ENCODE data around the gene MBTD1. TPM values are rescaled to one million over a fixed set of nuclear protein-coding genes. Genes with fewer than 3 reads are reported as not detected.

The MBTD1 gene
- total RNA-seq, 1 donor, result 35.5 TPM

DNA sequence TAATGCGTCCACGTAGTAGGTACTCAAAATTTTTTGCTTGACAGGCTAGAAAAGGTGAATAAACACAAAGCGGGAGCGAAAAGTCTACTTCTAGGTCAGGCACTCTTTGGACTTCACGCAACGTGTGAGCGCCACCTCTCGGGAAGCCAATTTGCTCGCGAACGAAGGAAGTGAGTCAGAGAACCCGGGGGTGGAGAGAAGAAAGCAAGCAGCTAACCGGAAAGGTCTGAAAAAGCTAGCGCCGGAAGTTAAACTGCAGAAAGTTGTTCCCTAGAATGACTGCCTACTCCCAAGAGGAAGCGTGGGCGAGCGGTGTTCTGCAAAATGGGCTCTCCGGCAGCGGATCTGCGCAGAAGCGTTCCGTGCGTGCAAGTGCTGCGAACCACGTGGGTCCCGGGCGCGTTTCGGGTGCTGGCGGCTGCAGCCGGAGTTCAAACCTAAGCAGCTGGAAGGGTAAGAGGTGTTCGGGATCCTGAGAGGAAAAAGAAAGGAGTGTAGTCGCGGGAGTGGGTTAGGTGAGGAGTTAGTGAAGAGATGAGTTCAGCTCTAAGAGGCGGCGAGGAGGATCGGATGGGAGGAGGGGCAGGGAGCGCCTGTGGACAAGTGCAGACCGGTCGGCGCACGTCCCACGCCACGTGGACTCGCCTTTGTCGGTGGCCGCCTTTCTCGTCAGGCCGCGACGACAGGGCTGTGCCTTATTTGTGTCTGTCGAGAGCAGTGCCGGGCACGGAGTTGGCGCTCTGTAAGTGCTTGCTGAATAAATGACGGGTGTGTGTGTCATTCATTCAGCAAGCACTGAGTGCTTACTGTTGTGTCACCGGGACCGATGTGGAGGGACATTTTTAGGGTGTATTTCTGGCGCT lies 106.4 kb downstream of the MBTD1 start, which contains the start of gene NME1:
Gene NME1 (plus strand): TSS at position 350 of the 863 bp plus-strand sequence. CDS start 2,096 bp downstream, outside the sequence.
- H3K27me3 ChIP-seq (ENCODE audit: insufficient read depth, low read length), result no peaks in the 10 kb centered on the region
- peak within 1 kb of the TSS; percentile 60 for H3K4me3 ChIP-seq (ENCODE audit: low read length)
- H3K4me1 ChIP-seq (ENCODE audit: insufficient read depth, low read length), result peaks cover 23% of the 10 kb centered on the region
- no peaks in the 10 kb centered on the region for H3K9me3 ChIP-seq (ENCODE audit: low read depth, low read length)

DNA sequence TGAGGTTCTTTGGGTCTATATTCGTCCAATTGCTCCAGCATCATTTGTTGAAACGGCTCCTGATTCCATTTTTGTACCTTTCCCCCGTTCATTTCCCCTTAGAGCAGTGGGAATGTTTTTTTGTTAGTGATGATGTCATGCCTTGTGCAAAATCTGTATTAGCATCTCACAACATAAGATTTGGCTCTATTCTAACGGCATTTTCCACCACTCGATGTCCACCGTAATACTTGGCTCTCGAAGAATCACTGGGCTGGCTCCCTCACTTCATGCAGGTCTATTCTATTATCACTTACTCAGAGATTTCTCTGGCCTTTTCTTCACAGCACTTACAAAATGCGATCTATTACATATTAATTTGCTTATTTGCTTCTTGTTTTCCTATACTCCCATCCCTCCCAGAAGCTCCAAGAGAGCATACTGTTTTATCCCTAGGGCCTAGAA lies 107.1 kb downstream of the MBTD1 start:
- Histone ChIP-seq H3K4me1 (ENCODE audit: insufficient read depth, low read length) (peaks cover 23% of the 10 kb centered on the region), H3K9me3 (ENCODE audit: low read depth, low read length) (no peaks in the 10 kb centered on the region), H3K4me3 (ENCODE audit: low read length) (no peak overlapping the region), H3K27me3 (ENCODE audit: insufficient read depth, low read length) (no peaks in the 10 kb centered on the region)

DNA sequence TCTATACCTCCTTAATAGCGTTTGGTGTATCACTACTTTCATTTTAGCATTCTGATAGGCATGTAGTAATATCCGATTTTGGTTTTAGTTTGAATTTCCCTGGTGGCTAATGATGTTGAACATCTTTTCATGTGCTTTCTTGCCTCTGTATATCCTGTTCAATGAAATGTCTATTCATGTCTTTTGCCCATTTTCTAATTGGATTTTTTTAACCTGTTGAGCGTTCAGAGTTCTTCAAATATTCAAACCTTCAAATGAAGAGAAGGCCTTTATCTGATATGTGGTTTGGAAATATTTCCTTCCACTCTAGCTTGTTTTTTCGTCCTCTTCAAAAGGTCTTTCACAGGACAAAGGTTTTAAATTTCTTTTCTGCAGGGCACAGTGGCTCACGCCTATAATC lies 108.9 kb downstream of the MBTD1 start:
- Histone ChIP-seq H3K9me3 (ENCODE audit: low read depth, low read length) (no peaks in the 10 kb centered on the region), H3K4me1 (ENCODE audit: insufficient read depth, low read length) (peaks cover 23% of the 10 kb centered on the region), H3K4me3 (ENCODE audit: low read length) (no peak overlapping the region), H3K27me3 (ENCODE audit: insufficient read depth, low read length) (no peaks in the 10 kb centered on the region)

DNA sequence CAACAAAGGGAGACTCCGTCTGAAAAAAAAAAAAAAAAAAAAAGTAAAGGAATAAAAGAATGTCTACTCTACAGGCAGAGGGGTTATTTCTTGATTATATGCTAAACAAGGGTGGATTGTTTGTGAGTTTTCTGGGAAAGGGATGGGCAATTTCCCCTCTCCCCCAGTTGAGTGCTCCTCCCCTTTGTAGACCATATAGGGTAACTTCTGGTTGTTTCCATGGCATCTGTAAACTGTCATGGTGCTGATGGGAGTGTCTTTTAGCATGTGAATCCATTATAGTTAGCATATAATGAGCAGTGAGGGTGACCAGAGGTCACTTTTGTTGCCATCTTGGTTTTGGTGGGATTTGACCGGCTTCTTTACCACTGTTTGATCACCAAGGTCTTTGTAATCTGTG lies 110.7 kb downstream of the MBTD1 start:
- H3K4me1 ChIP-seq (ENCODE audit: insufficient read depth, low read length), result peaks cover 13% of the 10 kb centered on the region
- no peak overlapping the region for H3K4me3 ChIP-seq (ENCODE audit: low read length)

DNA sequence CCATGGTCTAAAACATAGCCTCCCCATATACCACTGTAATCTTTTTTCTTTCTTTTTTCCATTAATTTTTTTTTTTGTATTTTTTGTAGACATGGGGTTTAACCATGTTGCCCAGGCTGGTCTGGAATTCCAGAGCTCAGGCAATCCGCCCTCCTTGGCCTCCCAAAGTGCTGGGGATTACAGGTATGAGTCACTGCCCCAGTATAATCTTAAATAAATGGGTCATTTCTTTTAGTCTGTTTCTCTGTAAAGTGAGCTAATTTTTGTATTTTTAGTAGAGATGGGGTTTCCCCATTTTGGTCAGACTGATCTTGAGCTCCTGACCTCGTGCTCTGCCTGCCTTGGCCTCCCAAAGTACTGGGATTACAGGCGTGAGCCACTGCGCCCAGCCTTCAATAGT lies 112.2 kb downstream of the MBTD1 start:
- Histone ChIP-seq H3K27me3 (ENCODE audit: insufficient read depth, low read length) (no peaks in the 10 kb centered on the region), H3K4me3 (ENCODE audit: low read length) (no peak overlapping the region), H3K4me1 (ENCODE audit: insufficient read depth, low read length) (peaks cover 5% of the 10 kb centered on the region), H3K9me3 (ENCODE audit: low read depth, low read length) (no peaks in the 10 kb centered on the region)

More for the DNA sequence above, 110.7 kb downstream of the MBTD1 start:
- H3K9me3 ChIP-seq (ENCODE audit: low read depth, low read length), result no peaks in the 10 kb centered on the region
- no peaks in the 10 kb centered on the region for H3K27me3 ChIP-seq (ENCODE audit: insufficient read depth, low read length)

DNA sequence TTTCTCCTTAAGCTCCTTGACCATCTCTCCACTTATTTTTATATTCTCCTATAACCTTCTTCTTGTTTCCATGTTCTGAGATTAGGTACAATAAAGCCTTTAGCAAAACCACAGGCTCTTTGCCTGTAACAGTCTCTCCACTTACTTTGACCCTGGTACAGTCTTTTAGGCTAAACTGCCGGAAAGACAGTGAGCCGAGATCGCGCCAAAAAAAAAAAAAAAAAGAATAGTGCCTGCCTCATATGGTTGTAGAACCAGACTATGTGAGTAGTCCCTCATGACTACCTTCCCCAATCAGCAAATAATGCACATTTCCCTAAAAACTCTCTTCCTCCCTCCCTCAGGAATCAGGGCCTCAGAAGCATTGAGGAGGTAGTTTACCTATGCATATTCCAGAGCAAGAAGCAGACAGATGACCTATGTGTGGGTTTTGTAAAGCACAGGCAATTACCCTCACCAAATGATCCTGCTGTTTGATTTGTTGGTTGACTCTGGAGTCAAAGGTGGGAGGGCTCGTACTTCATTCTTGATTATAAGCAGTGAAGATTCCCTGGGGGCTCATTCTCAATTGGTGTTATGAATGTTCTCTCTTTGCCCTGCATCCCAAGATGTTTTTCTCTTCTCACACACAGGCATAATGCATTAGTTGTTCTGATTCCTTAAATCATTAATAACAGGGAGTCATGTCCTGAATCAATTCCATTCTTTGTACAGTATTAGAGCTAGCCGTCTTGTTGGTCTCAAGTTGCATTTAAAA lies 115.4 kb downstream of the MBTD1 start:
- H3K4me3 ChIP-seq (ENCODE audit: low read length), result no peak overlapping the region
- H3K9me3 ChIP-seq (ENCODE audit: low read depth, low read length), result no peaks in the 10 kb centered on the region
- no peaks in the 10 kb centered on the region for H3K4me1 ChIP-seq (ENCODE audit: insufficient read depth, low read length)
- no peaks in the 10 kb centered on the region for H3K27me3 ChIP-seq (ENCODE audit: insufficient read depth, low read length)

DNA sequence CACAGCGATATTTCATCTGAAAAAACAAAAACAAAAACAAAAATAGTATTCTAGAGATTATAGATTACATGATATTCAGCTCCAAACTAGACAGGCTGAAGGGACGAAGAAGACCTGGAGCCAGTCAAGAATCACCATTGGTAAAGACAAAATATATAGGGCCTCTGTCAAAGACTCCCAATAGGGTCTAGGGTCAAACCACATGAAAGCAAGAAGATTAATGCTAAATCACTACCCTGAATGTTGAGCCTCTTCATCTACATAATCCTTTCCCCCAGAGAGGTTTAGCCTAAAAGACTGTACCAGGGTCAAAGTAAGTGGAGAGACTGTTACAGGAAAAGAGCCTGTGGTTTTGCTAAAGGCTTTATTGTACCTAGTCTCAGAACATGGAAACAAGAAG lies 117.3 kb downstream of the MBTD1 start:
- no peaks in the 10 kb centered on the region for H3K4me1 ChIP-seq (ENCODE audit: insufficient read depth, low read length)
- H3K9me3 ChIP-seq (ENCODE audit: low read depth, low read length), result no peaks in the 10 kb centered on the region
- H3K4me3 ChIP-seq (ENCODE audit: low read length), result no peak overlapping the region
- no peaks in the 10 kb centered on the region for H3K27me3 ChIP-seq (ENCODE audit: insufficient read depth, low read length)

DNA sequence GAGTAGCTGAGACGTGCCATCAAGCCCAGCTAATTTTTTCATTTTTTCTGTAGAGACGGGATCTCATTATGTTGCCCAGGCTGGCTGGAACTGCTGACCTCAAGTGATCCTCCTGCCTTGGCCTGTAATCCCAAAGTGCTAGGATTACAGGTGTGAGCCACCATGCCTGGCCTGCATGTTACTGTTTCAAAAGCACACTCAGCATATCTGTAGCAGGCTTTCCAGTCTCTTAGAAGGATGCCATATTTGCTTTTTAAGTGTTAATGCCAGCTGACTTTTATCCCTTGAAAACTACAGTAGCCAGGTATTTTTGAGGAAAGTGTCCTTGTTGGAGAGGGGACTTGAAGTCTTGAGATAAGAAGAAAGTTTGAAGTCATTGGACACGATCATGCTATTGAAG lies 123.9 kb downstream of the MBTD1 start:
- Histone ChIP-seq H3K27me3 (ENCODE audit: insufficient read depth, low read length) (no peaks in the 10 kb centered on the region), H3K9me3 (ENCODE audit: low read depth, low read length) (no peaks in the 10 kb centered on the region), H3K4me1 (ENCODE audit: insufficient read depth, low read length) (no peaks in the 10 kb centered on the region), H3K4me3 (ENCODE audit: low read length) (no peak overlapping the region)

DNA sequence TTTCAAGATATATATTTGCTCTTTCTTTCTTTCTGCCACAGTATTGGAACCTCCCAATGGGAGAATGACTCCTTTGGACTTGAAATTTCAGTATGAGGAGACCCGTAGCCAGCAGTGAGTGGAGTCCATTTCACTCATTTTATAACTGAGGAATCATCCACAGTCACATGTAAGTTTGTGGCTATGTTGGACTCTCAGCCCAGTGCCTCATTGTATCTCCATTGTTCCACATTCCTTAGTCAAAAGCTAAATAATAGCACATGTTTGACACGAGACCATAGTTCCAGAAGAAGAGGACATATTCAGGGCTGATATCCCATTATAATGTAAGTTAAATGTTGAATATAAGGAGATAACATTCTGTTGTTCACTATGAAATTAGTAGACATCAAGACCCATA lies 126.5 kb downstream of the MBTD1 start:
- H3K9me3 ChIP-seq (ENCODE audit: low read depth, low read length), result no peaks in the 10 kb centered on the region
- no peaks in the 10 kb centered on the region for H3K4me1 ChIP-seq (ENCODE audit: insufficient read depth, low read length)
- no peaks in the 10 kb centered on the region for H3K27me3 ChIP-seq (ENCODE audit: insufficient read depth, low read length)
- no peak overlapping the region for H3K4me3 ChIP-seq (ENCODE audit: low read length)

DNA sequence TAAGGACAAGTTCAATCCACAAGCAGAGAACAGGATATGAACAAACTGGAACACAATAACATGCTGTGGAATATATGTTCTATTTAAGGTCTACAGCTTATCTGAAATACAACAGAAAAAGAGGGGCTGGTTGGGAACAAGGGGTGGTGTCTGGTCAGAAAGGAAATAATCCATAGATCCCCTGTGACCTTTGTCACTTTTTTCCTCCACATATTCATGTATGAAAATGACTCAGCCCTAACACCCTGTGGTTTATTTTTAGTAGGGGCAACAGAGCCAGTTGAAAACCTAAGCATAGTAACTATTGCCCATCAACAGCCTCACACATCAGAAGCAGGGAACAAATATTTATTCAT lies 126.9 kb downstream of the MBTD1 start:
- H3K4me1 ChIP-seq (ENCODE audit: insufficient read depth, low read length), result no peaks in the 10 kb centered on the region
- no peaks in the 10 kb centered on the region for H3K27me3 ChIP-seq (ENCODE audit: insufficient read depth, low read length)
- no peaks in the 10 kb centered on the region for H3K9me3 ChIP-seq (ENCODE audit: low read depth, low read length)
- H3K4me3 ChIP-seq (ENCODE audit: low read length), result no peak overlapping the region

DNA sequence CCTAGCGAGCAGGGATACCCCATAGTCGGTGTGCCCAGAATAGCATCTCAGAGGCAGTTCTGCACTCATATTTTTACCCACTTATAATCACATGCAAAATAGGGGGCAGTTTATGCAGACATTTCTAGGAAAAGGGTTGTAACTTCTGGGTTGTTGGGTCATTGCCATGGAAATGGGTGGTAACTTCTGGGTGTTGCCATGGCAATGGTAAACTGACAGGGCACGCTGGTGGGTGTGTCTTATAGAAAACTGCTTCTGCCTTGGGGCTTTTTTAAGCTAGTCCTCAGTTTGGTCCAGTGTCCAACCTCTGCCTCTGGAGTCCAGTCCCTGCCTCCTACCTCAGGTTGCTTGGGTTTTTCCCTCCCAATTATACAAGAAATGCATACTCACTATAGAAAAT lies 131.8 kb downstream of the MBTD1 start:
- H3K27me3 ChIP-seq (ENCODE audit: insufficient read depth, low read length), result no peaks in the 10 kb centered on the region
- H3K9me3 ChIP-seq (ENCODE audit: low read depth, low read length), result no peaks in the 10 kb centered on the region
- H3K4me3 ChIP-seq (ENCODE audit: low read length), result no peak overlapping the region
- no peaks in the 10 kb centered on the region for H3K4me1 ChIP-seq (ENCODE audit: insufficient read depth, low read length)

Other genes starting within 250 kb of the MBTD1 start
- 95.4 TPM for gene SPAG9, start 139.2 kb downstream of the MBTD1 start, total RNA-seq
- gene NME1, start 106.5 kb downstream of the MBTD1 start, total RNA-seq, result 6.7 TPM
- gene NME2, start 93.6 kb downstream of the MBTD1 start, total RNA-seq, result 162 TPM
- gene UTP18, start 497 bp upstream of the MBTD1 start, total RNA-seq, result 57.6 TPM